ENCODE measurements around the gene STMN3.
A peak's percentile ranks its signal among the peaks of the same experiment; 100 is the strongest.
"Not testable (repeated sequence)": the region's sequence is repeated elsewhere in the genome, so short reads cannot be mapped to it uniquely, and the experiment has no call there.

Gene STMN3

GRCh38 chr20:63661108-63661507 lies 7.9 kb upstream of the STMN3 start:
- no peaks in the 10 kb centered on the region; the same call in 1 of the 2 replicates for H3K4me1 ChIP-seq (ENCODE audit: insufficient read depth, low read length)
- 0 out of 2 replicates have a peak, but pooled peaks cover 4% of the 10 kb centered on the region for H3K36me3 ChIP-seq (ENCODE audit: insufficient read depth, low read length)
- H3K9me3 ChIP-seq (ENCODE audit: control insufficient read depth, insufficient read depth, low read length): no peaks in the 10 kb centered on the region
- no peak overlapping the region for H3K9ac ChIP-seq (ENCODE audit: low read depth, low read length)

DNA sequence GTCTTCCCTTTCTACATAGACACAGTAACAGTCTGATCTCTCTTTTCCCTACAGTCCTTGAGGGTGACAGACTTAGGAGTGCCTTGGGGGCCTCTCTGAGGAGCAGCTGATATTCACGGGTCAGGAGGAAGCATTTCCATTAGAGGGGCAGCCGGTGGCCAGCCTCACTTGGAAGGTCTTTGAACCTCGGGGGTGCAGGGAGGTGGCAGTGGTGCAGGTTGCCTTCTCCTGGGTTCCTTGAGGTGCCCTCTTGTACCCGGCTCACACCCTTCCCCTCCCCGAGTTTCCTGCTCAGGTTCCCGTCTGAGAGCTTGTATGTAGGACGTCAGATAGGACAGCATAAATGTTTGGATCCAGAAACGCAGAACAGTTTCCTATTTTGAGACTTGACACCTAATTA lies 7.4 kb upstream of the STMN3 start:
- H3K4me1 ChIP-seq (ENCODE audit: insufficient read depth, low read length): no peaks in the 10 kb centered on the region; the same call in 1 of the 2 replicates
- H3K9ac ChIP-seq (ENCODE audit: low read depth, low read length): no peak overlapping the region
- no peaks in the 10 kb centered on the region for H3K9me3 ChIP-seq (ENCODE audit: control insufficient read depth, insufficient read depth, low read length)
- 0 out of 2 replicates have a peak, but pooled peaks cover 4% of the 10 kb centered on the region for H3K36me3 ChIP-seq (ENCODE audit: insufficient read depth, low read length)

DNA sequence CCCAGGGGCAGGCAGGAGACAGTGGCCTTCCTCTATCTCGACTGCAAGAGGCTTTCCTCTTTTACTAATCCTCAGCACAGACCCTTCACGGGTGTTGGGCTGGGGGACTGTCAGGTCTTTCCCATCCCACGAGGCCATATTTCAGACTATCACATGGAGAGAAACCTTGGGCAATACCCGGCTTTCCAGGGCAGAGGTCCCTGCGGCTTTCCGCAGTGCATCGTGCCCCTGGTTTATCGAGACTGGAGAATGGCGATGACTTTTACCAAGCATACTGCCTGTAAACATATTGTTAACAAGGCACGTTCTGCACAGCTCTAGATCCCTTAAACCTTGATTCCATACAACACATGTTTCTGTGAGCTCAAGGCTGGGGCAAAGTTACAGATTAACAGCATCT lies 7.0 kb upstream of the STMN3 start:
- H3K36me3 ChIP-seq (ENCODE audit: insufficient read depth, low read length); H3K4me1 ChIP-seq (ENCODE audit: insufficient read depth, low read length); H3K9me3 ChIP-seq (ENCODE audit: control insufficient read depth, insufficient read depth, low read length); H3K9ac ChIP-seq (ENCODE audit: low read depth, low read length): not testable (repeated sequence)

DNA sequence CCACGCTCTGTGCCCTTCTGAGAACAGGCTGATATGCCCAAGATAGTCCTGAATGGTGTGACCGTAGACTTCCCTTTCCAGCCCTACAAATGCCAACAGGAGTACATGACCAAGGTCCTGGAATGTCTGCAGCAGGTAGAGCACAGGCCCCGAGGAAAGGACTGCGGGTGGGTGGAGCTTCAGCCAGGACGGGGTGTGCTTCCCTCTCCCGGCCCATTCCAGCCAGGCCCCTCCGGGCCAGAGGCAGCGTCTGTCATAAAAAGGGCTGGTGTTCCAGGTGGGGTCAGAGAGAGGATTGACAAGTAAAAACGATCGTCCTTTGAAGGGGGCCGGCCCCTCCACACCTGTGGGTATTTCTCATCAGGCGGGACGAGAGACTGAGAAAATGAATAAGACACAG lies 6.1 kb upstream of the STMN3 start:
- Histone ChIP-seq H3K4me1 (ENCODE audit: insufficient read depth, low read length) (peaks cover 3% of the 10 kb centered on the region), H3K9me3 (ENCODE audit: control insufficient read depth, insufficient read depth, low read length) (no peaks in the 10 kb centered on the region), H3K36me3 (ENCODE audit: insufficient read depth, low read length) (0 out of 2 replicates have a peak, but pooled peaks cover 4% of the 10 kb centered on the region), H3K9ac (ENCODE audit: low read depth, low read length) (peak overlapping the region; percentile 81; the same call in 1 of the 2 replicates)

DNA sequence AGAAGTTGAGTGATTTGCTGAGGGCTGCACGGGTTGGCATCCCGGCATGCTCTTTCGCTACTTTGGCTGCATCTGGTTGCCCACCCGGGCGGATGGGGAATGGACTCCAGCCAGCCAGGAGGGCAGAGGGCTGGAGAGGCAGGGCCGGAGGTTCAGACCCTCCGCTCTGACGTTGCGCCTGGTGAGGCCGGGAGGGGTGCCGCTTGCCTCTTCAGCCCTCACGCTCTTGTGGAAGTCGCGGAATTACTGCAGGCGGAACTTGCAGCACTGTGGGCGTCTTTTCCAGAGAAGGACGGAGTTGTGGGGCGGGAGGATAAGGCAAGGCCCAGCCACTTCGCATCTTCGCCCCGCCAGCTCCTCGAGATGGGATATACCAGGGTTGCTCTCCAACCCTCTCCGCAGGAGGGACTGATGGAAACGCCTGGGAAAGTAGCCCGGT lies 5.5 kb upstream of the STMN3 start:
- Histone ChIP-seq H3K9ac (ENCODE audit: low read depth, low read length) (peak overlapping the region; percentile 81; the same call in 1 of the 2 replicates), H3K4me1 (ENCODE audit: insufficient read depth, low read length) (peaks cover 7% of the 10 kb centered on the region)

GRCh38 chr20:63657937-63658748 lies 4.9 kb upstream of the STMN3 start, which contains the start of gene RTEL1:
Gene RTEL1 (plus strand): TSS chr20:63658312. CDS start chr20:63659403, 1,091 bp downstream.
- H3K9me3 ChIP-seq (ENCODE audit: control insufficient read depth, insufficient read depth, low read length): no peaks in the 10 kb centered on the region
- H3K4me1 ChIP-seq (ENCODE audit: insufficient read depth, low read length): peaks cover 7% of the 10 kb centered on the region
- 0 out of 2 replicates have a peak, but pooled peaks cover 4% of the 10 kb centered on the region for H3K36me3 ChIP-seq (ENCODE audit: insufficient read depth, low read length)
- peak within 1 kb of the TSS; percentile 81 for H3K9ac ChIP-seq (ENCODE audit: low read depth, low read length)

More for the DNA sequence above, 5.5 kb upstream of the STMN3 start:
- Histone ChIP-seq H3K36me3 (ENCODE audit: insufficient read depth, low read length) (0 out of 2 replicates have a peak, but pooled peaks cover 4% of the 10 kb centered on the region), H3K9me3 (ENCODE audit: control insufficient read depth, insufficient read depth, low read length) (no peaks in the 10 kb centered on the region)

DNA sequence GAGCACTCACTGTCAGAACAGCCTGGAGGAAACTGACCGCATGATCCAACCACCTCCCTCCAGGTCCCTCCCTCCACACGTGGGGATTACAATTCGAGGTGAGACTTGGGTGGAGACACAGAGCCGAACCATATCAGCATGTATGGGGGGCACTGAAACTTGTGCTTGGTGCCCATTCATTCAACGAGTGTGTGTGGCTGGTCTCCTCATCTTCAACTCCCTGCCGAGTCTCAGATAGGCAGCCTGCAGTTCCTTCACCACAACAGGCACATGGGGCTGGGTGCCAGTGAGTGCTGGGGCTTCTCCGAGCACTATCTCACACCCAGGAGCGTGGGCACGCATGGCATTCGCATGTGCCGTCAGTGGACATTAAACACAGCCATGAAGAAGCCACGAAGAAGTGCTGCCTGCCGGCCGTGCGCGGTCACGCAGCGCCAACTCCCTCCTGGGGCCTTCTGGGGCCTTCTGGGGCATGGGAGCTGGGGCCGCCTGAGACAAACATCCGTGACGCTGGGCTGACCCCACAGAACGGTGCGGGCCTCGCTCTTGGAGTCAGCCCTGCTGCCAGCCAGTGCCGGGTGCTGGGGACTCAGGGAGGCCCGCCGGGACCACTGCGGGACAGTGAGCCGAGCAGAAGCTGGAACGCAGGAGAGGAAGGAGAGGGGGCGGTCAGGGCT lies 4.2 kb upstream of the STMN3 start:
- Histone ChIP-seq H3K4me1 (ENCODE audit: insufficient read depth, low read length) (peaks cover 7% of the 10 kb centered on the region), H3K36me3 (ENCODE audit: insufficient read depth, low read length) (0 out of 2 replicates have a peak, but pooled peaks cover 4% of the 10 kb centered on the region), H3K9ac (ENCODE audit: low read depth, low read length) (peak overlapping the region; percentile 81), H3K9me3 (ENCODE audit: control insufficient read depth, insufficient read depth, low read length) (no peaks in the 10 kb centered on the region)

- H3K9ac ChIP-seq (ENCODE audit: low read depth, low read length): no peak overlapping the region
- H3K36me3 ChIP-seq (ENCODE audit: insufficient read depth, low read length): 0 out of 2 replicates have a peak, but pooled peaks cover under 1% of the 10 kb centered on the region
- no peaks in the 10 kb centered on the region for H3K9me3 ChIP-seq (ENCODE audit: control insufficient read depth, insufficient read depth, low read length)
- H3K4me1 ChIP-seq (ENCODE audit: insufficient read depth, low read length): peaks cover 9% of the 10 kb centered on the region
Measured at GRCh38 chr20:63656451-63656850, 3.2 kb upstream of the STMN3 start.

- peaks cover 9% of the 10 kb centered on the region for H3K4me1 ChIP-seq (ENCODE audit: insufficient read depth, low read length)
- no peak overlapping the region for H3K9ac ChIP-seq (ENCODE audit: low read depth, low read length)
- H3K9me3 ChIP-seq (ENCODE audit: control insufficient read depth, insufficient read depth, low read length): no peaks in the 10 kb centered on the region
- H3K36me3 ChIP-seq (ENCODE audit: insufficient read depth, low read length): no peaks in the 10 kb centered on the region
Measured at GRCh38 chr20:63655249-63655648, 2.0 kb upstream of the STMN3 start.

DNA sequence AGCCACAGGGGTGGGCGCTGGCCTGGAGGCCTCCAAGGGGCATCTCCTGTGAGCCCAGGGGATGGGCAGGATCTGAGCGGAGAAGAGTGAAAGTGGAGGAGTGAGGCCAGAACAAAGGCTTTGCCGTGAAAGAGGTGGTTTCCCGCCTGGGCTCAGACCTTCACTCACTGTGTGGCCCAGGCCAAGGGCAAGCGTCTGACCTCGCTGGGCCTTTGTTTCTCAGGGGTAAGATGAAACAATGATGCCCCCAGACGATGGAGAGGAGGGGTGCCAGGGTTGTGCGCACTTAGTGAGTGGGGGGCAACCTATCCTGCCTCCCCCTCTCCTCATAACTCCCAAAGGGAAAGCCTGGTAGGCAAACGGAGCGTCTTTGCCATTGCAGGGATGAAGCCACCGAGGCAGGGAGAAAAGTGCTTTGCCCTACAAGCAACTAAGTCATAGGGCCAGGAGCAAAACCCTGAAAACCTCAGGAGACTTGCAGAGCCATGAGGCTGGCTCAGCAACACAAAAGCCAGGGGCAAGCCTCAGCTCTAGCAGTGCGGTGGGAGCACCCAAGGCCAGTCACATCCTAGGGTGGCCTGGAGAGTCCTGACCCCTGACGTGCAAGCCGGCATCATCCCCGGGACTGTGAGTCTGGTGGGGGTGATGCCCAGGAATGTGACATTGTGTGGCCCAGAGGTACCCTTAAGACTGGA lies 897 bp upstream of the STMN3 start:
- Histone ChIP-seq H3K4me1 (ENCODE audit: insufficient read depth, low read length) (peaks cover 9% of the 10 kb centered on the region), H3K9me3 (ENCODE audit: control insufficient read depth, insufficient read depth, low read length) (no peaks in the 10 kb centered on the region), H3K36me3 (ENCODE audit: insufficient read depth, low read length) (no peaks in the 10 kb centered on the region), H3K9ac (ENCODE audit: low read depth, low read length) (peak overlapping the region; percentile 65)

DNA sequence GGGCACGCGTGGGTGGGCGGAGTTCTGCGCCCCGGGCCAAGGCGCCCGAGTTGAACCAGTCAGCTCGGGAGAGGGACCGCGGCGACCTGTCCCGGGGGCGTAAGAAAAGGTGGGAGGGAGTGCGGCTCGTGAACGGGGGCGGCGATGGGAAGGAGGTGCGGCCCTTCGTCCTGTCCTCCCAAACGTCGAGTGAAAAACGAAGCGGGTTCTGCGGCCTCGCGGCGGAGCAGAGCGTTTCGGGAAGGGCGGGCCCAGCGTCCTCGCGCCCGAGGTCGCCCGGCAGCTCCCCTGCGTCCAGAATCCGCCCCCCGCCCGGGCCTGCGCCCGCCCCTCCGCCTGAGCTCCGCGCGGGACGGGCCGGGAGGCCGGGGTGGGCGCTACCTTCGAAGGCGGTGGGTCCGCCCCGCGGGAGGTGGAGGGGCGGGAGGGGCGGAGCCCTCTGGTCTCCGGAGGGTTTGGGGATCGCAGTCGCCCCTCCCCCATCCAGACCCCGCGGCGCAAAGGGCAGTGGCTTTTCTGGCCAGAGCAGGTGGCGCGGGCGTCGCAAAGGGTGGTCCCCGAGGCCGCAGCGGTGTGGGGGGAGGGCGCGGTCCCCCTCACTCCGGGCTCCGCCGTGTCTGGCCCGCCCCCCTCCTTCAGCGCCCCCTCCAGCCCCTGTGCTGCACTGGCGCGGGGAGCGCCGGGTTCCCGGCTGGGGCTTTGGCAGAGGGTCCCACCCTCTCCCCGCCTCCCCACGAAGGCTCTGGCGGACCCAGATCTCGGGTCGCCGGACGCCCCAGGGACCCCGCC lies 838 bp downstream of the STMN3 start:
- Histone ChIP-seq H3K4me1 (ENCODE audit: insufficient read depth, low read length) (peaks cover 9% of the 10 kb centered on the region), H3K9me3 (ENCODE audit: control insufficient read depth, insufficient read depth, low read length) (no peaks in the 10 kb centered on the region), H3K36me3 (ENCODE audit: insufficient read depth, low read length) (no peaks in the 10 kb centered on the region), H3K9ac (ENCODE audit: low read depth, low read length) (peak overlapping the region; percentile 71)

- Histone ChIP-seq H3K9me3 (ENCODE audit: control insufficient read depth, insufficient read depth, low read length) (no peaks in the 10 kb centered on the region), H3K9ac (ENCODE audit: low read depth, low read length) (peak overlapping the region; percentile 71; the same call in 1 of the 2 replicates), H3K36me3 (ENCODE audit: insufficient read depth, low read length) (no peaks in the 10 kb centered on the region), H3K4me1 (ENCODE audit: insufficient read depth, low read length) (peaks cover 9% of the 10 kb centered on the region)
Measured at GRCh38 chr20:63651942-63652191, 1.4 kb downstream of the STMN3 start.

GRCh38 chr20:63650486-63650885 lies 2.7 kb downstream of the STMN3 start:
- not testable (repeated sequence) for H3K36me3 ChIP-seq (ENCODE audit: insufficient read depth, low read length); H3K9ac ChIP-seq (ENCODE audit: low read depth, low read length); H3K9me3 ChIP-seq (ENCODE audit: control insufficient read depth, insufficient read depth, low read length); H3K4me1 ChIP-seq (ENCODE audit: insufficient read depth, low read length)

All from ES-I3 (cell line).